ENCODE data around the gene SRGN. TPM values are rescaled to one million over a fixed set of nuclear protein-coding genes. Genes with fewer than 3 reads are reported as not detected.
A peak's percentile ranks its signal among the peaks of the same experiment; 100 is the strongest.

Gene SRGN
- total and polyA plus RNA-seq, 10 of the 15 experiments (the other 5 are each of a cell fraction or from before 2014, with no cell fraction given) = 382 to 2,414 (median 885) TPM

DNA sequence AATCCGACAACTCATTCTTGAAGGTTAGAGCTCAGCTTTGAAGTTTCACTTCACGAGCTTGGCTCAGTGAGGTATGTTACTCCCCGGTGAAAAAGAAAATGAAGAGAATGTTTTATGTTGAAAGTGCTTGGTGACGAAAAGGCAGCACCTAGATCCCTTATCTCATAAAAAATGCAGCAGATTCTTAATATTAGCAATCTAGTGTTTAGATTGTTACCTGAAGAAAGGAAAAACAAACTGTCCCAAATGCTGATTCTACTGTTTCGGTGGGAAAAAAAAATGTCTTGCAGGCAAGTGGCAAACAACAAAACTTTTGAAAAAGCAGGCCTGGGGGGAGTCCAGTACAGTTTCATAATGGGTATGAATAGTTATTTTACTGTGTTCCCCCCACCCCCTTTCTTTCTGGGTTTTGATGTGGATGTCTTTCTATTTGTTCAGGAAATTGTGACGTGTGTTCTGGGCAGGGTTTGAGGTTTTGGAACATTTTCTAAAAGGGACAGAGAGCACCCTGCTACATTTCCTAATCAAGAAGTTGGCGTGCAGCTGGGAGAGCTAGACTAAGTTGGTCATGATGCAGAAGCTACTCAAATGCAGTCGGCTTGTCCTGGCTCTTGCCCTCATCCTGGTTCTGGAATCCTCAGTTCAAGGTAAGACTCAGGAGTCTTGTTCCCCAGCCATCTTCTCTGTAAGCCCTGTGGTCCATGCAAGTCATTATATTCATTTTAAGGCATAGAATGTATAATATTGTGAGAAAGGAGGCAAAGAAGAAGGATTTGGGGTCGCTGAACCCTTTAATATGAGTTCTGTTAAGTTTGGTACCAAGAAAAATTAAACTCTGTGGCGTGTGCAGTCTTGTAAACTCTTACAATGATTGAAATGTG lies at the start of gene SRGN (continued):
- TF ChIP-seq RUNX3 (IDR thresholded peaks at IDR 0.05; ENCODE audit: low read length) (peak; percentile 94), STAT1 (conservative IDR thresholded peaks at IDR 0.05) (no peak), NFXL1 (IDR thresholded peaks at IDR 0.05; ENCODE audit: borderline replicate concordance) (no peak), IRF4 (IDR thresholded peaks at IDR 0.05; ENCODE audit: low read depth, low read length) (peak; percentile 62; the same call in 1 of the 2 replicates), CEBPB (IDR thresholded peaks at IDR 0.05; ENCODE audit: borderline replicate concordance in 1 of 2, low read depth in 2 of 2, low read length in 2 of 2) (no peak; a peak in 1 of 4 replicates), CHD1 (IDR thresholded peaks at IDR 0.05; ENCODE audit: low read depth, low read length) (no peak), KAT2A (conservative IDR thresholded peaks at IDR 0.05; ENCODE audit: control insufficient read depth, low read depth, low read length) (no peak), EZH2 (IDR thresholded peaks at IDR 0.05; ENCODE audit: borderline replicate concordance, control insufficient read depth, low read depth, low read length) (no peak), ETV6 (conservative IDR thresholded peaks at IDR 0.05 in 1 of 2, IDR thresholded peaks at IDR 0.05 in 1 of 2; ENCODE audit: borderline replicate concordance in 1 of 2, low read depth in 1 of 2) (no peak; a peak in 2 of 4 replicates), ESRRA (IDR thresholded peaks at IDR 0.05; ENCODE audit: low read length) (no peak), WRNIP1 (IDR thresholded peaks at IDR 0.05; ENCODE audit: borderline replicate concordance, low read depth, low read length) (0 out of 2 replicates have a peak, but pooled peaks have one; percentile 96), SREBF2 (IDR thresholded peaks at IDR 0.05; ENCODE audit: low read length) (no peak), ZNF384 (IDR thresholded peaks at IDR 0.05; ENCODE audit: borderline replicate concordance, low read depth, low read length) (peak; percentile 68; the same call in 1 of the 2 replicates)
- TF ChIP-seq, protein P1, sequence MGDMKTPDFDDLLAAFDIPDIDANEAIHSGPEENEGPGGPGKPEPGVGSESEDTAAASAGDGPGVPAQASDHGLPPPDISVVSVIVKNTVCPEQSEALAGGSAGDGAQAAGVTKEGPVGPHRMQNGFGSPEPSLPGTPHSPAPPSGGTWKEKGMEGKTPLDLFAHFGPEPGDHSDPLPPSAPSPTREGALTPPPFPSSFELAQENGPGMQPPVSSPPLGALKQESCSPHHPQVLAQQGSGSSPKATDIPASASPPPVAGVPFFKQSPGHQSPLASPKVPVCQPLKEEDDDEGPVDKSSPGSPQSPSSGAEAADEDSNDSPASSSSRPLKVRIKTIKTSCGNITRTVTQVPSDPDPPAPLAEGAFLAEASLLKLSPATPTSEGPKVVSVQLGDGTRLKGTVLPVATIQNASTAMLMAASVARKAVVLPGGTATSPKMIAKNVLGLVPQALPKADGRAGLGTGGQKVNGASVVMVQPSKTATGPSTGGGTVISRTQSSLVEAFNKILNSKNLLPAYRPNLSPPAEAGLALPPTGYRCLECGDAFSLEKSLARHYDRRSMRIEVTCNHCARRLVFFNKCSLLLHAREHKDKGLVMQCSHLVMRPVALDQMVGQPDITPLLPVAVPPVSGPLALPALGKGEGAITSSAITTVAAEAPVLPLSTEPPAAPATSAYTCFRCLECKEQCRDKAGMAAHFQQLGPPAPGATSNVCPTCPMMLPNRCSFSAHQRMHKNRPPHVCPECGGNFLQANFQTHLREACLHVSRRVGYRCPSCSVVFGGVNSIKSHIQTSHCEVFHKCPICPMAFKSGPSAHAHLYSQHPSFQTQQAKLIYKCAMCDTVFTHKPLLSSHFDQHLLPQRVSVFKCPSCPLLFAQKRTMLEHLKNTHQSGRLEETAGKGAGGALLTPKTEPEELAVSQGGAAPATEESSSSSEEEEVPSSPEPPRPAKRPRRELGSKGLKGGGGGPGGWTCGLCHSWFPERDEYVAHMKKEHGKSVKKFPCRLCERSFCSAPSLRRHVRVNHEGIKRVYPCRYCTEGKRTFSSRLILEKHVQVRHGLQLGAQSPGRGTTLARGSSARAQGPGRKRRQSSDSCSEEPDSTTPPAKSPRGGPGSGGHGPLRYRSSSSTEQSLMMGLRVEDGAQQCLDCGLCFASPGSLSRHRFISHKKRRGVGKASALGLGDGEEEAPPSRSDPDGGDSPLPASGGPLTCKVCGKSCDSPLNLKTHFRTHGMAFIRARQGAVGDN (IDR thresholded peaks at IDR 0.05) = peak; percentile 87; the same call in 1 of the 2 replicates
- TF ChIP-seq, protein P2, sequence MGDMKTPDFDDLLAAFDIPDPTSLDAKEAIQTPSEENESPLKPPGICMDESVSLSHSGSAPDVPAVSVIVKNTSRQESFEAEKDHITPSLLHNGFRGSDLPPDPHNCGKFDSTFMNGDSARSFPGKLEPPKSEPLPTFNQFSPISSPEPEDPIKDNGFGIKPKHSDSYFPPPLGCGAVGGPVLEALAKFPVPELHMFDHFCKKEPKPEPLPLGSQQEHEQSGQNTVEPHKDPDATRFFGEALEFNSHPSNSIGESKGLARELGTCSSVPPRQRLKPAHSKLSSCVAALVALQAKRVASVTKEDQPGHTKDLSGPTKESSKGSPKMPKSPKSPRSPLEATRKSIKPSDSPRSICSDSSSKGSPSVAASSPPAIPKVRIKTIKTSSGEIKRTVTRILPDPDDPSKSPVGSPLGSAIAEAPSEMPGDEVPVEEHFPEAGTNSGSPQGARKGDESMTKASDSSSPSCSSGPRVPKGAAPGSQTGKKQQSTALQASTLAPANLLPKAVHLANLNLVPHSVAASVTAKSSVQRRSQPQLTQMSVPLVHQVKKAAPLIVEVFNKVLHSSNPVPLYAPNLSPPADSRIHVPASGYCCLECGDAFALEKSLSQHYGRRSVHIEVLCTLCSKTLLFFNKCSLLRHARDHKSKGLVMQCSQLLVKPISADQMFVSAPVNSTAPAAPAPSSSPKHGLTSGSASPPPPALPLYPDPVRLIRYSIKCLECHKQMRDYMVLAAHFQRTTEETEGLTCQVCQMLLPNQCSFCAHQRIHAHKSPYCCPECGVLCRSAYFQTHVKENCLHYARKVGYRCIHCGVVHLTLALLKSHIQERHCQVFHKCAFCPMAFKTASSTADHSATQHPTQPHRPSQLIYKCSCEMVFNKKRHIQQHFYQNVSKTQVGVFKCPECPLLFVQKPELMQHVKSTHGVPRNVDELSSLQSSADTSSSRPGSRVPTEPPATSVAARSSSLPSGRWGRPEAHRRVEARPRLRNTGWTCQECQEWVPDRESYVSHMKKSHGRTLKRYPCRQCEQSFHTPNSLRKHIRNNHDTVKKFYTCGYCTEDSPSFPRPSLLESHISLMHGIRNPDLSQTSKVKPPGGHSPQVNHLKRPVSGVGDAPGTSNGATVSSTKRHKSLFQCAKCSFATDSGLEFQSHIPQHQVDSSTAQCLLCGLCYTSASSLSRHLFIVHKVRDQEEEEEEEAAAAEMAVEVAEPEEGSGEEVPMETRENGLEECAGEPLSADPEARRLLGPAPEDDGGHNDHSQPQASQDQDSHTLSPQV (IDR thresholded peaks at IDR 0.05) = no peak
- TF ChIP-seq, protein P3, sequence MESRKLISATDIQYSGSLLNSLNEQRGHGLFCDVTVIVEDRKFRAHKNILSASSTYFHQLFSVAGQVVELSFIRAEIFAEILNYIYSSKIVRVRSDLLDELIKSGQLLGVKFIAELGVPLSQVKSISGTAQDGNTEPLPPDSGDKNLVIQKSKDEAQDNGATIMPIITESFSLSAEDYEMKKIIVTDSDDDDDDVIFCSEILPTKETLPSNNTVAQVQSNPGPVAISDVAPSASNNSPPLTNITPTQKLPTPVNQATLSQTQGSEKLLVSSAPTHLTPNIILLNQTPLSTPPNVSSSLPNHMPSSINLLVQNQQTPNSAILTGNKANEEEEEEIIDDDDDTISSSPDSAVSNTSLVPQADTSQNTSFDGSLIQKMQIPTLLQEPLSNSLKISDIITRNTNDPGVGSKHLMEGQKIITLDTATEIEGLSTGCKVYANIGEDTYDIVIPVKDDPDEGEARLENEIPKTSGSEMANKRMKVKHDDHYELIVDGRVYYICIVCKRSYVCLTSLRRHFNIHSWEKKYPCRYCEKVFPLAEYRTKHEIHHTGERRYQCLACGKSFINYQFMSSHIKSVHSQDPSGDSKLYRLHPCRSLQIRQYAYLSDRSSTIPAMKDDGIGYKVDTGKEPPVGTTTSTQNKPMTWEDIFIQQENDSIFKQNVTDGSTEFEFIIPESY (IDR thresholded peaks at IDR 0.05) = no peak

All from GM12878 (cell line).